Measurements from ENCODE around the gene NBEAL1.
"Not testable (repeated sequence)": the region's sequence is repeated elsewhere in the genome, so short reads cannot be mapped to it uniquely, and the experiment has no call there.

NBEAL1 gene

GRCh38 chr2:203014456-203015199, at the start of gene NBEAL1:
TSS of gene NBEAL1 (plus strand) at chr2:203014875. CDS start at chr2:203016385, 1,510 bp downstream.
- DNase-seq, result peak; percentile 98

DNA sequence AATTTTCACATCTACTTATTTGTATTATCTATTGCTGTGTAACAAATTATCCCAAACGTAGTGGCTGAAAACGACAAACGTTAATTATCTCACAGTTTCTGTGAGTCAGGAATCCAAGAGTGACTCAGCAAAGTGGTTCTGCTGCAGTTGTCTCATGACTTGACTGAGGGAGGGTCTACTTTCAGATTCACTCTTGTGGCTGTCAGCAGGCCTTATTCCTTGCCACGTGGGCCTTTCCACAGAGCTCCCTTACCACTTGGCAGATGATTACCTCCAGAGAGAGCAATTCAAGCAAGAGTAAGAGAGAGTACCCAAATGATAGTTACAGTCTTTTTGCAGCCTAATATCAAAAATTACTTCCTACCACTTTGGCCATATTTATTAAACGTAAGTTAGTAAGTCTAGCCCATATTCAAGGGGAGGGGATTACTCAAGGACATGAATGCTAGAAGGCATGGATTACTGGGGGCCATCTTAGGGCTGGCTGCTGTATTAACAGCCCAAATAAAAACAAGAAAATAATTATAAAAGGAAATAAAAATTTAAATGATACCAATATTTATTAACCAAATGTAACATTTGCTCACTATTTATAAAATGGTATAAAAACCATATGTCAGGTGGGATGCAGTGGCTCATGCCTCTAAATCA, 48.7 kb upstream of the NBEAL1 start:
- DNase-seq, result peak; percentile 88

DNA sequence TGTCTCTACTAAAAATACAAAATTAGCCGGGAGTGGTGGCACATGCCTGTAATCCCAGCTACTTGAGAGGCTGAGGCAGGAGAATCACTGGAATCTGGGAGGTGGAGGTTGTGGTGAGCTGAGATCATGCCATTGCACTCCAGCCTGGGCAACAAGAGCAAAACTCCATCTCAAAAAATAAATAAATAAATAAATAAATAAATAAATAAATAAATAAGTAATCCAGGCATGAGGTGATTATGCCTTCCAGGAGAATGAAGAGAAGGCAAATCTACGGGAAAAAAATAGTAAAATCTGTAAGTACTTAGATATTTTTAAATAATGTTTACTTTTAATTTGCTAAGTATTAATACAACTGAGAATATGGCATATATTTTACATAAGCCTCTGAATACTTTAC, 45.3 kb upstream of the NBEAL1 start:
- DNase-seq, result not testable (repeated sequence)

DNA sequence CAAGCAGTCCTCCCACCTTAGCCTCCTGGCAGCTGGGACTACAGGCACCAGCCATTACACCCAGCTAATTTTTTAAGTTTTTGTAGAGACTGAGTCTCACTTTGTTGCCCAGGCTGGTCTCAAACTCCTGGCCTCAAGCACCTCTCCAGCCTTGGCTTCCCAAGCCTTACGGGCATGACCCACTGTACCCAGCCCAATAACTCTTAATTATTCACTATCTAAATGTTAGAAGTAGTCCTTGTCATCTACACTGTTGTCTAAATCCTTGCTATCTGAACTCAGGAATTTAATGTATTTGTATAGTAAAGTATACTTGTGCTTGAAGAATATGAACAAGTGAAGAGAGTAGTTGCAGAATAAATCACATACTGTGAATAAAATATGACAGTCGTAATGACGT, 37.9 kb upstream of the NBEAL1 start:
- no peak for DNase-seq

DNA sequence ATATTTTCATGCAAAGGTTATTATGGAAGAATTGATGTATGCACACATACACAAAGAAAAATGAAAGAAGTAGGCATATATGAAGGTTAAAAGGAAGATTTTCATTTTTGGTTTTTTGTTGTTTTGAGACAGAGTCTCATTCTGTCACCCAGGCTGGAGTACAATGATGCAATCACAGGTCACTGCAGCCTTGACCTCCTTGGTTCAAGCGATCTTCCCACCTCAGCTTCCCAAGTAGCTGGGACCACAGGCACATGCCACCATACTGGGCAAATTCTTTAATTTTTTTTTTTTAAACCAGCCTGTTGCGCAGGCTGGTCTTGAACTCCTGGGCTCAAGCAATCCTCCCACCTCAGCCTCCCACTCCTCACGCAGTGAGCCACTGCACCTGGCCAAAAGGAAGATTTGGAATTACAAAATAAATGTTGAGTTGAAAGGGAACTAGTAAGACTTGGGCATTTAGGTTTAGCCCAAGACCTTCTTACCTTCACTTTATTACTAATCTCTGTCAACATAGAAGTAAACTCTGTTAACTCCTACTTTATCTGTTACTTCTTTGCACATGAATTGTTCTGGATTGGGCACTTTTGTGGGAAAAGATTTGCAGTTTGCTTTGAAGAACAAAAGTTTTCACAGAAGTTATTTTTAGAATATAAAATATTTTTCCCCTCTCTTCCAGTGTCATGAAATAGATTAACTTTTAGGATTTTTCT, 31.7 kb upstream of the NBEAL1 start:
- DNase-seq, result no peak

DNA sequence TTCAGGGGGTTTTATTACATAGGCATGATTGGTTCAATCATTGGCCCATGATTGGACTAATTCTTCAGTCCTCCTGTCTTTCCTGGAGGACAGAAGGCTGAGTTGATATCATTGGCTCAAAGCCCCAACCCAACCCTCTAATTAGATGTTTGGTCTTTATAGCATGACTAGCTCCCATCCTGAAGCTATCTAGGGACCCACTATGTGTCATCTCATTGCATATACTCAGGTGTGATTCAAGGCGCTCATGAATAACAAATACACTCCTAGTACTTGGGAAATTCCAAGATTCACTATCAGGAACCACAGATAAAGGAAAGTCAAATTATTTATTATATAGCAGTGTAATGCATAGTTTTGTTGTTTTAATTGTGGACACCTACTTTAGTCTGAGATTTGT, 24.9 kb upstream of the NBEAL1 start:
- no peak for DNase-seq

GRCh38 chr2:202990501-202990900, 24.2 kb upstream of the NBEAL1 start:
- no peak for DNase-seq

GRCh38 chr2:202997113-202997512, 17.6 kb upstream of the NBEAL1 start:
- DNase-seq, result peak; percentile 61

- DNase-seq, result no peak
Measured at GRCh38 chr2:203002054-203002821, 12.4 kb upstream of the NBEAL1 start.

DNA sequence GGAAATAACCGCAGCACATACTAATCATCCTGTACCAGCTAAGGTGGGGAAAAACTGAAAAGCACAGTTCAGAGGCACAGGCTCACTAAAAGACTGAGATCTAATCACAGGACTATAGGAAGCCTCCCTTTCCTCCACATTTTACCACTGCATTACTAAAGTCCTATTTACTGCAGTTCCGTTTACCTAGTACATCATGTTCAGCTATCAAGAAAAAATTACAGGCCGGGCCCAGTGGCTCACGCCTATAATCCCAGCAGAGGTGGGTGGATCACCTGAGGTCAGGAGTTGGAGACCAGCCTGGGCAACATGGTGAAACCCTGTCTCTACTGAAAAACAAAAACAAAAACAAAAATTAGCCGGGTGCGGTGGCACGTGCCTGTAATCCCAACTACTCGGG, 11.0 kb upstream of the NBEAL1 start:
- no peak for DNase-seq

- DNase-seq, result no peak
Measured at GRCh38 chr2:203016716-203017115, 2.0 kb downstream of the NBEAL1 start.

DNA sequence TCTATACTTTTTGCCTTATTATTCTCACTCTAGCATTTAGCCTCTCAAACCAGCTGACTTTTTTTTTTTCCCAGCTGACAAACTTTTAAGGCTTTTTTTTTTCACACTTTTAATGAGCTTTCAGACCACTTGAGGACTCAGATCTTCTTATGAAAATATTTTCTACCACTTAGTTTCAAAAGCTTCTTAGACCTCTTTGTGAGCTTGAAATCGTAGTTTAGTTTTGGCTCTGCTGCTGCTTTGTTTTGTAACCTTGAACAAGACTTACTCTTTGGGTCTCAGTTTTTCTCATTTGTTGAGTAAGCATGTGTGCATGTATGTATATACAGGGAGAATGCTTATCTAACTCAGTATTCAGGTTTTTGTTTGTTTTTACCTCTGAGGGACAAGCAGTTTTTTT, 3.5 kb downstream of the NBEAL1 start:
- no peak for DNase-seq

- DNase-seq, result no peak
Measured at GRCh38 chr2:203019142-203019541, 4.5 kb downstream of the NBEAL1 start.

DNA sequence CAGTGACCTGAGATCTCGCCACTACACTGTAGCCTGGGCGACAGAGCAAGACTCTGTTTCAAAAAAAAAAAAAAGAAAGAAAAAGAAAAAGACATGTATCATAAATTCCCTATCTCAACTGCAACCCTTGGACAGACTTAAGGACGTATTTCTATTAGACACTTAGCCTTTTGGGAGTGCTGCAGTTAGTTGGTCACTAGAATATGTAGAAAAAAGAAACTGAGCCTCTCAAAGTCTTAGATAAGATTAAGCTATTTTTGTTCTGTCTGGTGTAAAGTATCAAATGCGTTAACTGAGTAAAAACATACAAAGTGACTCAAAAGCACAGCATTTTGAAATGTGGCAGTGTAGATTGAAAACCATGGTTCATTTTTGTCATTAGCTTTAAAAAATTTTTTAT, 7.3 kb downstream of the NBEAL1 start:
- no peak for DNase-seq

DNA sequence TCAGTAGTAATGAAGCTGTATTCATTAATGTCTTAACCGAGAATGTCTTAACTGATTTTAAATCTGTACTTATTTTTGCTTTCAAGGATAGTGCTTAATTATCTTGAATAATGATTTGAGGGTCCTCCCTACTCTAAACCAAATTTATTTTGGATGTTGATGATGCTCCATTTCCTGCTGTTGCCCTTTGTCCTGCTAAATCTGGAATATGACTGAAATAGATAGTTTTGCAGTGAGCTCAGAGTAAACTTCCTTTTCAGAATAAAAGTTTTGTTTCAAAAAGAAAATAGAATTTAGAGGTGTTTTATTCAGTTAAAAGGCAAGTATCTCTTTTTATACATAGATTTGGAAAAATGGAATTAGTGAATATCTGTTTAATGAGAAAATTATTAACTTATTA, 8.1 kb downstream of the NBEAL1 start:
- DNase-seq, result no peak

DNA sequence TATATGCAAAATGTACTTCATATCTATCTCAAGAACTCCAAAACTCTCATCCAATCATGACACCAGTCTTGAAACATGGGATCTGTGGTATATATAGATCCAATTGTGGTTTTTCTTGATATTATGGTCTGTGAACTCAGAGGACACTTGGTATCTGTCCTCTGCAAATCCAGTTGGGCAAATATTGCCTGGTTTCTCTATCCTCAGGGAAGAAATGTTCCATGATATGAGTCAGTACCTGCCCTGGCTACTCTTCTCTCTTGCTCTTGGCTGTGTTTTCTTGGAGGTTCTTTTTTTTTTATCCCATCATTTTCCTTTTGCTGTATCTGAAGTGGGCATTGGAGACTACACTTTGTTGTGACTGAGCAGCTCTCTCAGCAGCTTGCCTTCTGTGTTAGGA, 10.9 kb downstream of the NBEAL1 start:
- no peak for DNase-seq

DNA sequence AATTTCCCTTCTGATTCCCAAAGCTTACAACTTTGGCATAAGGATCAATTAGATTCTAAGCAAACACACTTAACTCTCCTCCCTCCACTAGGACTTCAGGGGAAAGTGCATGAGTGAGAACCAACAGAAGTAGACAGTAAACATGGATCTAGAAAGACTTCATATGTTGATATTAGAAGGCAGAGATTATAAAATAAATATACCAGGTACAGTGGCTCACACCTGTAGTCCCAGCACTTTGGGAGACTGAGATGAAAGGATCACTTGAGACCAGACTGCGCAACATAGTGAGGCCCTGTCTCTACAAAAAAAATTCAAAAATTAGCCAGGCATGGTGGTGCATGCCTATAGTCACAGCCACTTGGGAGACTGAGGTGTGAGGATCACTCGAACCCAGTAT, 15.9 kb downstream of the NBEAL1 start:
- DNase-seq, result no peak

GRCh38 chr2:203030991-203031390, 16.3 kb downstream of the NBEAL1 start:
- no peak for DNase-seq

DNA sequence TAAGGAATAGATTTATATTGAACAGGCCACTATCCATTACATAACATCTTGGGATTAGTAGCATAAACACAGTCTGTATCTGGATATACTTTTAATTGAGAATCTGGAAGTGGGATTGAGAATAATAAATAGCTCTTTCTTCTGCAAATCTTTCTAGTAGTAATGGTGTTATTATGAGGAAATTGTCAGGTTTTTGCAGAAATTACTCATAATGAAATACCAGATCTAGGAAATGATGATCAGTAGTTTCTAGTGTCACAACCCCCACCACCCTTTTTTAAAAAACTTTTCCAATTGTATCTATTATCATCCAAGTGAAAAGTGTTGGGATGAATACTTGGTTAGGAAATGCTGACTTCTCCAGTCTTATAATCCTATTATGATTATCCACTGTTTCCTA, 18.7 kb downstream of the NBEAL1 start:
- DNase-seq, result no peak

GRCh38 chr2:203035879-203036470, 21.3 kb downstream of the NBEAL1 start:
- no peak for DNase-seq

- DNase-seq, result no peak
Measured at GRCh38 chr2:203037026-203037425, 22.4 kb downstream of the NBEAL1 start.

GRCh38 chr2:203038586-203038985, 23.9 kb downstream of the NBEAL1 start:
- no peak for DNase-seq

GRCh38 chr2:203039211-203039610, 24.5 kb downstream of the NBEAL1 start:
- DNase-seq, result not testable (repeated sequence)
